HUES64 (cell line): Measurements from ENCODE around the gene TM9SF2.
"Not testable (repeated sequence)": the region's sequence is repeated elsewhere in the genome, so short reads cannot be mapped to it uniquely, and the experiment has no call there.

Source experiments
- H3K27ac ChIP-seq: 2 replicates; pipeline ENCODE4 v1.7.0; 2013; ENCODE audit warnings: low read depth, low read length, inconsistent platforms
- H3K27me3 ChIP-seq: 2 replicates; pipeline ENCODE4 v1.6.1; 2013; ENCODE audit warnings: mild to moderate bottlenecking, low read length; ENCODE audit not compliant: insufficient read depth
- H3K36me3 ChIP-seq: 2 replicates; pipeline ENCODE4 v1.6.1; 2013; ENCODE audit warnings: mild to moderate bottlenecking, low read length; ENCODE audit not compliant: insufficient read depth
- H3K4me1 ChIP-seq: 2 replicates; pipeline ENCODE4 v1.6.1; 2013; ENCODE audit warnings: mild to moderate bottlenecking, low read length, moderate library complexity; ENCODE audit not compliant: insufficient read depth
- H3K4me3 ChIP-seq: 2 replicates; pipeline ENCODE4 v1.5.1; 2013; ENCODE audit warnings: mild to moderate bottlenecking, low read length, moderate library complexity
- H3K9ac ChIP-seq: 2 replicates; pipeline ENCODE4 v1.6.1; 2013; ENCODE audit warnings: mild to moderate bottlenecking, low read depth, low read length
- H3K9me3 ChIP-seq: 2 replicates; pipeline ENCODE4 v1.6.1; 2013; ENCODE audit warnings: low read depth, low read length; ENCODE audit not compliant: insufficient read depth
- WGBS: fragments of 150-250, 120-280 bp; methylation state at CpG from one replicate; pipeline ENCODE4 v1.1.7; 2013; ENCODE audit warnings: missing lambda C conversion rate; 5-methylcytosine and 5-hydroxymethylcytosine counted together

The TM9SF2 gene

DNA sequence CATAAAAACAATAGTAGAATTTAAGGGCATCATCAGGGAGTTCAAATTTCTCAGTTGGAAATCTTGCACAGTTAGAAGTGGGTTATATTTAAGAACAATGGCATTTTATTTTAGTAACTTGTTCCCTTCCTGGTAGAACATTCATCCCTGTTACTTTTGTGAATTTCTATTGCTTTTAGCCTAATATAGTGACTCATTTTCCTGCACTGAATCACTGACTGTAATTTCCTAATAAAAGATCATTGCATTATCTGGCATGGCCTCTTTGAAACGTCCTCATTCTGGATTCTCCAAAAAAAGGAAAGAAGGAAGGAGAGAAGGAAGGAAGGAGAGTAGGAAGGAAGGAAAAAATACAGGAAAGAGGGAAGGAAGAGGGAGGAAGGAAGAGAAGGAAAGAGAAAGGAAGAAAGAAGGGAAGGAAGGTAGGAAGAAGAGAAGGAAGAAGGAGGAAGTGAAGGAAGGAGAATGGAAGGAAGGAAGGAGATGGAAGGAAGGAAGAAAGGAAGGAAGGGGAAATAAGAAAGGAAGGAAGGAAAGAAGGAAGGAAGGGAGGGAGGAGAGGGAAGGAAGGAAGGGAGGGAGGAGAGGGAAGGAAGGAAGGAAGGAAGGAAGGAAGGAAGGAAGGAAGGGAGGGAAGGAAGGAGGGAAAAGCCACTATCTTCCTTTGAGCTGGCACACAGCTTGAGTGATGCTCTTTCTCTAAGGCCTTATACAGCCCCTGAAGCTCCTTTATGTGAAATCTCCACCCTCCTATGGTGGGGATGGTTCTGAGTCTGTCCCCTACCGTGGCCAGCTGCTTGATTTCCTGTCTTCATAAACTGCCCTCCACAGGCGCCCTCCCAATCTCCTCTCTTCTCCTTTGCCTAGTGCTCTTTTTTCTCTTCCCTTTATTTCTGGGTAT is 29.8 kb upstream of the TM9SF2 start:
- H3K27ac ChIP-seq: no peak overlapping the region
- H3K9me3 ChIP-seq: no peaks in the 10 kb centered on the region
- H3K27me3 ChIP-seq: no peaks in the 10 kb centered on the region
- no peak overlapping the region for H3K4me3 ChIP-seq
- no peak overlapping the region for H3K9ac ChIP-seq
- 74% methylated on average over 3 of the region's 3 CpGs for WGBS
- no peaks in the 10 kb centered on the region for H3K36me3 ChIP-seq
- H3K4me1 ChIP-seq: peaks cover 5% of the 10 kb centered on the region; the same call in 1 of the 2 replicates

DNA sequence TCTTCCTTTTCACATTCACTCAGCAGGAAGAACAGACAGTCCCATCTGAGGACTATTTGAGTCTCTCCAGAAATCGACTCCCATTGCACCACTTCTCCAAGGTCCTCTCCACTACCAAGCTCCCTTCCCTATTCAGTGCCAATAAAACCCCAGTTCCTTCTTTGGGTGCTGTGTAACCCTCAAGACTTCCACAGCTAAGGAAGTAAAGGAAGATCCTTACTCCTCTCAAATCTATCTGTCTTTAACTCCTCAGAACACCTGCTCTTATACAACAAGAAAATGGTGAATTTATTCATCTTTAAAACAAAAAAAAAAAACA is 29.2 kb upstream of the TM9SF2 start:
- Histone ChIP-seq H3K9me3 (no peaks in the 10 kb centered on the region), H3K4me3 (no peak overlapping the region), H3K27me3 (no peaks in the 10 kb centered on the region), H3K9ac (no peak overlapping the region), H3K36me3 (no peaks in the 10 kb centered on the region), H3K27ac (no peak overlapping the region), H3K4me1 (peaks cover 10% of the 10 kb centered on the region; the same call in 1 of the 2 replicates)
- 67% methylated on average over 1 of the region's 1 CpG for WGBS

- Histone ChIP-seq H3K4me1 (peaks cover 10% of the 10 kb centered on the region; the same call in 1 of the 2 replicates), H3K36me3 (no peaks in the 10 kb centered on the region), H3K4me3 (no peak overlapping the region), H3K27ac (no peak overlapping the region), H3K27me3 (no peaks in the 10 kb centered on the region), H3K9me3 (no peaks in the 10 kb centered on the region), H3K9ac (no peak overlapping the region)
- WGBS: 86% methylated on average over 9 of the region's 9 CpGs
These were observed 27.8 kb upstream of the TM9SF2 start for GRCh38 chr13:99473515-99473914.

- 68% methylated on average over 5 of the region's 5 CpGs for WGBS
- H3K9me3 ChIP-seq: no peaks in the 10 kb centered on the region
- H3K4me1 ChIP-seq: peaks cover 10% of the 10 kb centered on the region; the same call in 1 of the 2 replicates
- H3K36me3 ChIP-seq: no peaks in the 10 kb centered on the region
- peak overlapping the region; percentile 43; the same call in 1 of the 2 replicates for H3K27ac ChIP-seq
- no peak overlapping the region for H3K9ac ChIP-seq
- H3K27me3 ChIP-seq: no peaks in the 10 kb centered on the region
- H3K4me3 ChIP-seq: no peak overlapping the region
These were observed 24.6 kb upstream of the TM9SF2 start for GRCh38 chr13:99476648-99477047.

DNA sequence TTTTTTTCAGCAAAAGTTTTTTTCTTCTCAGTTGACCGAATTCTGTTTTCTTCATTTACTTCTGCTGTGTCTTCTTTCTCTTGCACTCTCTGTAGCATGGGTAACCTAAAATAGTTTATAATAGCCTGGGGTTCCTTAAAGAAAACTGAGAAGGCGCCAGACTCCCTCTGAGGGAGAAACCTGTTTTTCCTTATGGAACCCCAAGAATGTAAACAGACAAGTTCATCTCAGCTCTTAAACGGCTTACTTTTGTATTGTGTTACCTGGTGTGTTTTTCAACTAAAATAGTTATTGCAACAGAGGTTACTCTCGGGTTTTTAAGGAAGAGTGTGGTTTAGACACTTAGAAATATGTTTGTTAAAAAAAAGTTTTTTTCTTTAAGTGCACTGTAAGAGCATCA is 23.8 kb upstream of the TM9SF2 start:
- no peak overlapping the region for H3K4me3 ChIP-seq
- 91% methylated on average over 4 of the region's 4 CpGs for WGBS
- H3K27me3 ChIP-seq: no peaks in the 10 kb centered on the region
- no peak overlapping the region for H3K9ac ChIP-seq
- no peak overlapping the region for H3K27ac ChIP-seq
- H3K36me3 ChIP-seq: no peaks in the 10 kb centered on the region
- H3K9me3 ChIP-seq: no peaks in the 10 kb centered on the region
- H3K4me1 ChIP-seq: peaks cover 10% of the 10 kb centered on the region; the same call in 1 of the 2 replicates

DNA sequence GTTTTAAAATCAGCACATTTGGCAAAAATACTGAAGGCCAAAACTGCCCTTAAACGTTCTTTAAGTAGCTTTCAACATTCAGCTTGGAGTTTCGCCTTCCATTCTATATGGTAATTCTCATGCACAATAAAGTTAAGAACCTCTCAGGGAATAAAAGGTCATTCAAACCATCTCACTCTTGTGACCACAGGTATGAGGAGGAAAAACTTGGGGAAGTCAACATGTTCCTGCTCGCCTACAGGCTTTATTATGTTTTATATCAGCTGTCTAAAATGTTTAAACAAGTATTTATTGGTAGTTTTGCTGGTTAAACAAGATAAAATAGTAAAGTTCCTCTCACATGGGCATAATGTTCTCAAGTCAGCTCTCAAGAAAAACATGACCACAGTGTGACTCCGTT is 19.9 kb upstream of the TM9SF2 start:
- Histone ChIP-seq H3K9me3 (no peaks in the 10 kb centered on the region), H3K4me1 (peaks cover 6% of the 10 kb centered on the region; the same call in 1 of the 2 replicates), H3K9ac (no peak overlapping the region), H3K4me3 (no peak overlapping the region), H3K27ac (no peak overlapping the region), H3K36me3 (no peaks in the 10 kb centered on the region), H3K27me3 (no peaks in the 10 kb centered on the region)
- 84% methylated on average over 4 of the region's 4 CpGs for WGBS

- H3K9ac ChIP-seq: no peak overlapping the region
- no peaks in the 10 kb centered on the region for H3K4me1 ChIP-seq
- 98% methylated on average over 4 of the region's 4 CpGs for WGBS
- no peaks in the 10 kb centered on the region for H3K9me3 ChIP-seq
- no peaks in the 10 kb centered on the region for H3K36me3 ChIP-seq
- H3K27me3 ChIP-seq: no peaks in the 10 kb centered on the region
- H3K4me3 ChIP-seq: no peak overlapping the region
- no peak overlapping the region for H3K27ac ChIP-seq
These were observed 16.8 kb upstream of the TM9SF2 start for GRCh38 chr13:99484473-99484872.

GRCh38 chr13:99486996-99487395 is 14.3 kb upstream of the TM9SF2 start:
- no peaks in the 10 kb centered on the region for H3K9me3 ChIP-seq
- H3K27me3 ChIP-seq: no peaks in the 10 kb centered on the region
- no peak overlapping the region for H3K27ac ChIP-seq
- 93% methylated on average over 3 of the region's 3 CpGs for WGBS
- no peaks in the 10 kb centered on the region for H3K36me3 ChIP-seq
- H3K4me3 ChIP-seq: no peak overlapping the region
- H3K9ac ChIP-seq: no peak overlapping the region
- no peaks in the 10 kb centered on the region for H3K4me1 ChIP-seq

- Histone ChIP-seq H3K27ac (no peak overlapping the region), H3K9ac (no peak overlapping the region), H3K27me3 (no peaks in the 10 kb centered on the region), H3K4me3 (no peak overlapping the region), H3K36me3 (no peaks in the 10 kb centered on the region), H3K4me1 (no peaks in the 10 kb centered on the region), H3K9me3 (peaks cover 3% of the 10 kb centered on the region)
- 100% methylated on average over 3 of the region's 3 CpGs for WGBS
These were observed 12.2 kb upstream of the TM9SF2 start for GRCh38 chr13:99489028-99489427.

DNA sequence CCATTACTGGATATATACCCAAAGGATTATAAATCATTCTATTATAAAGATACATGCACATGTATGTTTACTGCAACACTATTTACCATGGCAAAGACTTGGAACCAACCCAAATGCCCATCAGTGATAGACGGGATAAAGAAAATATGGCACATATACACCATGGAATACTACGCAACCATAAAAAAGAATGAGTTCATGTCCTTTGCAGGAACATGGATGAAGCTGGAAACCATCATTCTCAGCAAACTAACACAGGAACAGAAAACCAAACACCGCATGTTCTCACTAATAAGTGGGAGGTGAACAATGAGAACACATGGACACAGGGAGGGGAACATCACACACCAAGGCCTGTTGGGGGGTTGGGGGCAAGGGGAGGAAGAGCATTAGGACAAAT is 9.5 kb upstream of the TM9SF2 start:
- H3K4me3 ChIP-seq, H3K27ac ChIP-seq, H3K36me3 ChIP-seq, H3K27me3 ChIP-seq, H3K9me3 ChIP-seq, H3K4me1 ChIP-seq, H3K9ac ChIP-seq: not testable (repeated sequence)
- 92% methylated on average over 1 of the region's 3 CpGs for WGBS

- peaks cover 3% of the 10 kb centered on the region for H3K4me1 ChIP-seq
- no peak overlapping the region for H3K9ac ChIP-seq
- 68% methylated on average over 8 of the region's 8 CpGs for WGBS
- no peaks in the 10 kb centered on the region for H3K27me3 ChIP-seq
- no peak overlapping the region for H3K27ac ChIP-seq
- H3K4me3 ChIP-seq: no peak overlapping the region
- H3K9me3 ChIP-seq: peaks cover 3% of the 10 kb centered on the region
- H3K36me3 ChIP-seq: no peaks in the 10 kb centered on the region
These were observed 5.6 kb upstream of the TM9SF2 start for GRCh38 chr13:99495466-99496183.
